ENCODE results near the gene ST3GAL2. TPM values are rescaled to one million over a fixed set of nuclear protein-coding genes. Genes with fewer than 3 reads are reported as not detected.

ST3GAL2 gene
- total and polyA plus RNA-seq, 8 donors: 2.6 to 51.3 (median 11.7) TPM

DNA sequence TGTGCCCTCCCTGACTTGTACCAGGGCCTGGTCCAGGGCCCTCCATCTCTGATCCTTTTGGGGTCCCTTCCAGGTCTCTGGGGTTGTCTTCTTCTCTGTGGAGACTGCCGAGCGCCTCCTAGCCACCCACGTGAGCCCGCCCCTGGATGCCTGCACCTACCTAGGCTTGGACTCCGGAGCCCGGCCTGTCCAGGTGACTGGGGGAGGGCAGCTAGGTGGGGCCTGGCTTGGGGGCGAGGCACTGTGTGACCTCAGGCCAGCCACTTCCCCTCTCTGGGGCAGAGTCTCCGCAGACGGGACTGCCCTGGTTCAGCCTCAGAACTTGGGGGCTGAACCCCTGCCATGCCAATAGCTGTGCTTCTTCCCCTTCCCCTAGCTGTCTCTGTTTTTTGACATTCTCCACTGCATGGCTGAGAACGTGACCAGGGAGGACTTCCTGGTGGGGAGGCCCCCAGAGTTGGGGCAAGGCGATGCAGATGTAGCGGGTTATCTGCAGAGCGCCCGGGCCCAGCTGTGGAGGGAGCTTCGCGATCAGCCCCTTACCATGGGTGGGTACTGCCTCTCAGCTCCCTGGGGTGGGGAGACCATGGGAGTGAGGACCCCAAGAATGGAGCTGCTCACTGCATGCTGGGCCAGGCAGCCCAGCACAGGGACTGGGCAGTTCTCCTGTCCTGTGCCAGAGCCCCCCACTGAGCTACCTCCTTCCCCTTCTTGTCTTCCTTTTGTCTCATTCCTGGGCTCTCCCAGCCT lies 30.1 kb upstream of the ST3GAL2 start:
- intact Hi-C loops (cut with DNase I; ENCODE audit: low total_unique reads): loop anchor here (5.0 kb wide), 1 partner anchor 77 kb away; no protein-coding TSS in a partner anchor
- DNase-seq: no peak
- peaks cover 9 to 80% (median 69%) of the 10 kb centered on the region in 4 donors for H3K36me3 ChIP-seq
- no peak overlapping the region for H3K27ac ChIP-seq
- H3K9me3 ChIP-seq: no peaks in the 10 kb centered on the region
- H3K27me3 ChIP-seq: no peaks in the 10 kb centered on the region
- H3K4me3 ChIP-seq: no peak overlapping the region
- TF ChIP-seq EP300 (IDR thresholded peaks at IDR 0.05) (no peak), POLR2A (IDR thresholded peaks at IDR 0.05) (no peak), POLR2AphosphoS5 (IDR thresholded peaks at IDR 0.05) (no peak)
- TF ChIP-seq, protein P1, sequence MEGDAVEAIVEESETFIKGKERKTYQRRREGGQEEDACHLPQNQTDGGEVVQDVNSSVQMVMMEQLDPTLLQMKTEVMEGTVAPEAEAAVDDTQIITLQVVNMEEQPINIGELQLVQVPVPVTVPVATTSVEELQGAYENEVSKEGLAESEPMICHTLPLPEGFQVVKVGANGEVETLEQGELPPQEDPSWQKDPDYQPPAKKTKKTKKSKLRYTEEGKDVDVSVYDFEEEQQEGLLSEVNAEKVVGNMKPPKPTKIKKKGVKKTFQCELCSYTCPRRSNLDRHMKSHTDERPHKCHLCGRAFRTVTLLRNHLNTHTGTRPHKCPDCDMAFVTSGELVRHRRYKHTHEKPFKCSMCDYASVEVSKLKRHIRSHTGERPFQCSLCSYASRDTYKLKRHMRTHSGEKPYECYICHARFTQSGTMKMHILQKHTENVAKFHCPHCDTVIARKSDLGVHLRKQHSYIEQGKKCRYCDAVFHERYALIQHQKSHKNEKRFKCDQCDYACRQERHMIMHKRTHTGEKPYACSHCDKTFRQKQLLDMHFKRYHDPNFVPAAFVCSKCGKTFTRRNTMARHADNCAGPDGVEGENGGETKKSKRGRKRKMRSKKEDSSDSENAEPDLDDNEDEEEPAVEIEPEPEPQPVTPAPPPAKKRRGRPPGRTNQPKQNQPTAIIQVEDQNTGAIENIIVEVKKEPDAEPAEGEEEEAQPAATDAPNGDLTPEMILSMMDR (IDR thresholded peaks at IDR 0.05): no peak
- WGBS, 5 donors: 89 to 95% (median 92%) methylated on average over 16 of the region's 16 CpGs
- no peaks in the 10 kb centered on the region for H3K4me1 ChIP-seq

GRCh38 chr16:70467608-70468007 lies 28.7 kb upstream of the ST3GAL2 start:
- intact Hi-C loops (cut with DNase I; ENCODE audit: low total_unique reads): loop anchor here (5.0 kb wide), 1 partner anchor 75 kb away; no protein-coding TSS in a partner anchor
- DNase-seq: no peak
- Histone ChIP-seq H3K27ac (no peak overlapping the region), H3K4me3 (no peak overlapping the region), H3K27me3 (no peaks in the 10 kb centered on the region), H3K36me3 (peaks cover 12 to 79% (median 65%) of the 10 kb centered on the region in 4 donors), H3K9me3 (no peaks in the 10 kb centered on the region), H3K4me1 (no peaks in the 10 kb centered on the region)
- WGBS, 5 donors: 95 to 98% (median 96%) methylated on average over 8 of the region's 8 CpGs
- TF ChIP-seq, protein P1 (IDR thresholded peaks at IDR 0.05): no peak
- no peak for TF ChIP-seq POLR2A (IDR thresholded peaks at IDR 0.05)
- TF ChIP-seq POLR2AphosphoS5 (IDR thresholded peaks at IDR 0.05): no peak
- no peak for TF ChIP-seq EP300 (IDR thresholded peaks at IDR 0.05)

DNA sequence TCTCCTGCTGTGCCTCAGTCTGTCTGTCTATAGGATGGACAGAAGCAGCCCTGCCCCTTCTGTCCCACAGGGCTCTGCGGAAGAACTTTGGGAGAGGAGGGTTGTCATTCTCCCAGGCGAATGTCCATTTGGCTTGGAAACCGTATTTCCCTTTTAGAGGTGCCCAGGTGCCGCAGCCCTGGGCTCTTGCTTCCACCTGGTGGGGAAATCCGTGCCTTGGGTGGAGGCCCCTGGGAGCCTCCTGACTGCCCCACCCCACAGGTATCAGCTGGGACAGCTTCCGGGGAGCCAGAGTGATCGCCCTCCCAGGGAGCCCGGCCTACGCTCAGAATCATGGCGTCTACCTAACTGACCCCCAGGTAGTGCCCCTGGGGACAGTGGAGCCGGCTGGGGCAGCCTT lies 28.2 kb upstream of the ST3GAL2 start:
- Histone ChIP-seq H3K4me3 (no peak overlapping the region), H3K27me3 (no peaks in the 10 kb centered on the region), H3K36me3 (peaks cover 12 to 76% (median 62%) of the 10 kb centered on the region in 4 donors), H3K27ac (no peak overlapping the region), H3K4me1 (no peaks in the 10 kb centered on the region), H3K9me3 (no peaks in the 10 kb centered on the region)
- intact Hi-C loops (cut with DNase I; ENCODE audit: low total_unique reads): loop anchor here (5.0 kb wide), 1 partner anchor 75 kb away; no protein-coding TSS in a partner anchor
- 66 to 94% (median 84%) methylated on average over 2 to 11 of the region's 11 CpGs for WGBS, 5 donors
- TF ChIP-seq POLR2AphosphoS5 (IDR thresholded peaks at IDR 0.05) (no peak), POLR2A (IDR thresholded peaks at IDR 0.05) (no peak), EP300 (IDR thresholded peaks at IDR 0.05) (no peak)
- TF ChIP-seq, protein P1 (IDR thresholded peaks at IDR 0.05): peak in 1 of 7 experiments; percentile 7
- DNase-seq: no peak

- intact Hi-C loops (cut with DNase I; ENCODE audit: low total_unique reads): loop anchor here (5.0 kb wide), 1 partner anchor 74 kb away; no protein-coding TSS in a partner anchor
- WGBS, 5 donors: 87 to 90% (median 89%) methylated on average over 3 to 7 of the region's 7 CpGs
- no peaks in the 10 kb centered on the region for H3K4me1 ChIP-seq
- H3K9me3 ChIP-seq: no peaks in the 10 kb centered on the region
- no peak for DNase-seq
- H3K27me3 ChIP-seq: no peaks in the 10 kb centered on the region
- no peak overlapping the region for H3K4me3 ChIP-seq
- H3K27ac ChIP-seq: no peak overlapping the region
- H3K36me3 ChIP-seq: peaks cover 12 to 75% (median 64%) of the 10 kb centered on the region in 4 donors
- TF ChIP-seq POLR2A (IDR thresholded peaks at IDR 0.05): no peak
- no peak for TF ChIP-seq POLR2AphosphoS5 (IDR thresholded peaks at IDR 0.05)
- no peak for TF ChIP-seq EP300 (IDR thresholded peaks at IDR 0.05)
- TF ChIP-seq, protein P1 (IDR thresholded peaks at IDR 0.05): no peak
Observed at GRCh38 chr16:70466805-70467076, 27.8 kb upstream of the ST3GAL2 start.
